ENCODE measurements around the gene ZNF331.

Gene ZNF331

GRCh38 chr19:53621885-53622740 lies 84.2 kb downstream of the ZNF331 start:
- H2BK15ac ChIP-seq (ENCODE audit: low read depth, poor library complexity, severe bottlenecking): no peak overlapping the region

GRCh38 chr19:53624771-53625545 lies 87.0 kb downstream of the ZNF331 start:
- no peak overlapping the region for H3K4ac ChIP-seq (ENCODE audit: low read depth in 1 of 2, low read length in 2 of 2)
- no peaks in the 10 kb centered on the region for H3K36me3 ChIP-seq (ENCODE audit: control insufficient read depth in 1 of 2, insufficient read depth in 2 of 2, low read depth in 1 of 2, low read length in 2 of 2)
- no peak overlapping the region for H4K8ac ChIP-seq (ENCODE audit: low read length)
- no peaks in the 10 kb centered on the region for H3K4me1 ChIP-seq (ENCODE audit: control insufficient read depth, insufficient read depth, low read depth, low read length)
- 70% methylated on average over 16 of the region's 16 CpGs for WGBS
- no peaks in the 10 kb centered on the region for H3K9me3 ChIP-seq (ENCODE audit: control insufficient read depth, low read length)
- no peak overlapping the region for H3K14ac ChIP-seq (ENCODE audit: low read length in 2 of 2)
- H3K23ac ChIP-seq (ENCODE audit: low read length in 2 of 2): no peak overlapping the region
- no peaks in the 10 kb centered on the region for H3K27me3 ChIP-seq (ENCODE audit: control insufficient read depth in 1 of 2, insufficient read depth in 1 of 2, low read length in 2 of 2)
- no peak overlapping the region for H2BK120ac ChIP-seq (ENCODE audit: low read depth, low read length)
- no peak overlapping the region for H2BK15ac ChIP-seq (ENCODE audit: low read depth, poor library complexity, severe bottlenecking)
- no peaks in the 10 kb centered on the region for H3K79me1 ChIP-seq (replicated peaks; ENCODE audit: low read length, poor library complexity, severe bottlenecking)
- H2AK5ac ChIP-seq (ENCODE audit: low read length, severe bottlenecking): no peak overlapping the region
- no peak overlapping the region for H3K4me3 ChIP-seq (ENCODE audit: insufficient read depth in 1 of 2, low read depth in 1 of 2, low read length in 2 of 2)
- no peak for DNase-seq
- H3K4me2 ChIP-seq (ENCODE audit: low read length, poor library complexity, severe bottlenecking): no peak overlapping the region
- H4K91ac ChIP-seq (ENCODE audit: low read length): no peak overlapping the region
- no peak overlapping the region for H3K18ac ChIP-seq (ENCODE audit: low read depth in 1 of 2, low read length in 2 of 2)
- no peak overlapping the region for H2BK12ac ChIP-seq (ENCODE audit: low read length in 2 of 2)
- H2BK5ac ChIP-seq (ENCODE audit: low read depth, low read length, poor library complexity, severe bottlenecking): no peak overlapping the region
- no peak overlapping the region for H3K9ac ChIP-seq (ENCODE audit: low read length)
- no peak overlapping the region for H2AFZ ChIP-seq (ENCODE audit: low read depth, low read length)
- no peak overlapping the region for H3K27ac ChIP-seq (ENCODE audit: low read length, poor library complexity, severe bottlenecking)

More at GRCh38 chr19:53621885-53622740, 84.2 kb downstream of the ZNF331 start:
- DNase-seq: no peak
- no peaks in the 10 kb centered on the region for H3K27me3 ChIP-seq (ENCODE audit: control insufficient read depth in 1 of 2, insufficient read depth in 1 of 2, low read length in 2 of 2)
- no peaks in the 10 kb centered on the region for H3K79me1 ChIP-seq (replicated peaks; ENCODE audit: low read length, poor library complexity, severe bottlenecking)
- no peaks in the 10 kb centered on the region for H3K9me3 ChIP-seq (ENCODE audit: control insufficient read depth, low read length)
- no peak overlapping the region for H2BK12ac ChIP-seq (ENCODE audit: low read length in 2 of 2)
- no peak overlapping the region for H2AK5ac ChIP-seq (ENCODE audit: low read length, severe bottlenecking)
- no peak overlapping the region for H3K4ac ChIP-seq (ENCODE audit: low read depth in 1 of 2, low read length in 2 of 2)
- no peak overlapping the region for H2BK120ac ChIP-seq (ENCODE audit: low read depth, low read length)
- no peak overlapping the region for H3K9ac ChIP-seq (ENCODE audit: low read length)
- H3K4me2 ChIP-seq (ENCODE audit: low read length, poor library complexity, severe bottlenecking): no peak overlapping the region
- no peak overlapping the region for H3K27ac ChIP-seq (ENCODE audit: low read length, poor library complexity, severe bottlenecking)
- H4K8ac ChIP-seq (ENCODE audit: low read length): no peak overlapping the region
- 46% methylated on average over 6 of the region's 8 CpGs for WGBS
- H3K23ac ChIP-seq (ENCODE audit: low read length in 2 of 2): no peak overlapping the region
- no peak overlapping the region for H3K18ac ChIP-seq (ENCODE audit: low read depth in 1 of 2, low read length in 2 of 2)
- H3K36me3 ChIP-seq (ENCODE audit: control insufficient read depth in 1 of 2, insufficient read depth in 2 of 2, low read depth in 1 of 2, low read length in 2 of 2): no peaks in the 10 kb centered on the region
- H4K91ac ChIP-seq (ENCODE audit: low read length): no peak overlapping the region
- no peak overlapping the region for H2BK5ac ChIP-seq (ENCODE audit: low read depth, low read length, poor library complexity, severe bottlenecking)
- H3K4me1 ChIP-seq (ENCODE audit: control insufficient read depth, insufficient read depth, low read depth, low read length): no peaks in the 10 kb centered on the region
- no peak overlapping the region for H3K14ac ChIP-seq (ENCODE audit: low read length in 2 of 2)
- no peak overlapping the region for H3K4me3 ChIP-seq (ENCODE audit: insufficient read depth in 1 of 2, low read depth in 1 of 2, low read length in 2 of 2)
- H2AFZ ChIP-seq (ENCODE audit: low read depth, low read length): no peak overlapping the region

GRCh38 chr19:53626486-53626885 lies 88.5 kb downstream of the ZNF331 start:
- no peak overlapping the region for H3K27ac ChIP-seq (ENCODE audit: low read length, poor library complexity, severe bottlenecking)
- no peak overlapping the region for H2AK5ac ChIP-seq (ENCODE audit: low read length, severe bottlenecking)
- H4K91ac ChIP-seq (ENCODE audit: low read length): no peak overlapping the region
- H3K4me3 ChIP-seq (ENCODE audit: insufficient read depth in 1 of 2, low read depth in 1 of 2, low read length in 2 of 2): no peak overlapping the region
- no peak overlapping the region for H2BK15ac ChIP-seq (ENCODE audit: low read depth, poor library complexity, severe bottlenecking)
- H3K14ac ChIP-seq (ENCODE audit: low read length in 2 of 2): no peak overlapping the region
- H2AFZ ChIP-seq (ENCODE audit: low read depth, low read length): no peak overlapping the region
- H4K8ac ChIP-seq (ENCODE audit: low read length): no peak overlapping the region
- no peak overlapping the region for H3K18ac ChIP-seq (ENCODE audit: low read depth in 1 of 2, low read length in 2 of 2)
- no peak overlapping the region for H3K4ac ChIP-seq (ENCODE audit: low read depth in 1 of 2, low read length in 2 of 2)
- H2BK12ac ChIP-seq (ENCODE audit: low read length in 2 of 2): no peak overlapping the region
- H2BK120ac ChIP-seq (ENCODE audit: low read depth, low read length): no peak overlapping the region
- 87% methylated on average over 9 of the region's 9 CpGs for WGBS
- no peaks in the 10 kb centered on the region for H3K79me1 ChIP-seq (replicated peaks; ENCODE audit: low read length, poor library complexity, severe bottlenecking)
- H3K9me3 ChIP-seq (ENCODE audit: control insufficient read depth, low read length): no peaks in the 10 kb centered on the region
- H3K36me3 ChIP-seq (ENCODE audit: control insufficient read depth in 1 of 2, insufficient read depth in 2 of 2, low read depth in 1 of 2, low read length in 2 of 2): no peaks in the 10 kb centered on the region
- no peak overlapping the region for H2BK5ac ChIP-seq (ENCODE audit: low read depth, low read length, poor library complexity, severe bottlenecking)
- H3K4me2 ChIP-seq (ENCODE audit: low read length, poor library complexity, severe bottlenecking): no peak overlapping the region
- no peak overlapping the region for H3K9ac ChIP-seq (ENCODE audit: low read length)
- DNase-seq: no peak
- H3K23ac ChIP-seq (ENCODE audit: low read length in 2 of 2): no peak overlapping the region
- no peaks in the 10 kb centered on the region for H3K4me1 ChIP-seq (ENCODE audit: control insufficient read depth, insufficient read depth, low read depth, low read length)
- H3K27me3 ChIP-seq (ENCODE audit: control insufficient read depth in 1 of 2, insufficient read depth in 1 of 2, low read length in 2 of 2): no peaks in the 10 kb centered on the region

- 82% methylated on average over 6 of the region's 6 CpGs for WGBS
- Histone ChIP-seq H2BK15ac (ENCODE audit: low read depth, poor library complexity, severe bottlenecking) (no peak overlapping the region), H2AFZ (ENCODE audit: low read depth, low read length) (no peak overlapping the region), H3K27ac (ENCODE audit: low read length, poor library complexity, severe bottlenecking) (no peak overlapping the region), H3K23ac (ENCODE audit: low read length in 2 of 2) (no peak overlapping the region), H3K18ac (ENCODE audit: low read depth in 1 of 2, low read length in 2 of 2) (no peak overlapping the region), H2BK5ac (ENCODE audit: low read depth, low read length, poor library complexity, severe bottlenecking) (no peak overlapping the region), H4K91ac (ENCODE audit: low read length) (no peak overlapping the region), H2BK120ac (ENCODE audit: low read depth, low read length) (no peak overlapping the region), H3K27me3 (ENCODE audit: control insufficient read depth in 1 of 2, insufficient read depth in 1 of 2, low read length in 2 of 2) (no peaks in the 10 kb centered on the region), H3K79me1 (replicated peaks; ENCODE audit: low read length, poor library complexity, severe bottlenecking) (no peaks in the 10 kb centered on the region), H3K4ac (ENCODE audit: low read depth in 1 of 2, low read length in 2 of 2) (no peak overlapping the region), H3K9me3 (ENCODE audit: control insufficient read depth, low read length) (no peaks in the 10 kb centered on the region), H2AK5ac (ENCODE audit: low read length, severe bottlenecking) (no peak overlapping the region), H3K4me1 (ENCODE audit: control insufficient read depth, insufficient read depth, low read depth, low read length) (no peaks in the 10 kb centered on the region), H3K9ac (ENCODE audit: low read length) (no peak overlapping the region), H3K4me2 (ENCODE audit: low read length, poor library complexity, severe bottlenecking) (no peak overlapping the region), H3K14ac (ENCODE audit: low read length in 2 of 2) (no peak overlapping the region), H4K8ac (ENCODE audit: low read length) (no peak overlapping the region), H2BK12ac (ENCODE audit: low read length in 2 of 2) (no peak overlapping the region), H3K4me3 (ENCODE audit: insufficient read depth in 1 of 2, low read depth in 1 of 2, low read length in 2 of 2) (no peak overlapping the region), H3K36me3 (ENCODE audit: control insufficient read depth in 1 of 2, insufficient read depth in 2 of 2, low read depth in 1 of 2, low read length in 2 of 2) (no peaks in the 10 kb centered on the region)
- no peak for DNase-seq
Measured at GRCh38 chr19:53626976-53627375, 89.0 kb downstream of the ZNF331 start.
